GM21360 (cell line): ENCODE results near the gene ADGRA1.
"Not testable (repeated sequence)": the region's sequence is repeated elsewhere in the genome, so short reads cannot be mapped to it uniquely, and the experiment has no call there.

ENCODE experiments used
- ATAC-seq: cut with Tn5 transposase; IDR thresholded peaks from one replicate; pipeline ENCODE4 v1.9.1; 2021; ENCODE audit warnings: mild to moderate bottlenecking, moderate library complexity; ENCODE audit not compliant: unreplicated experiment

The ADGRA1 gene, protein sequence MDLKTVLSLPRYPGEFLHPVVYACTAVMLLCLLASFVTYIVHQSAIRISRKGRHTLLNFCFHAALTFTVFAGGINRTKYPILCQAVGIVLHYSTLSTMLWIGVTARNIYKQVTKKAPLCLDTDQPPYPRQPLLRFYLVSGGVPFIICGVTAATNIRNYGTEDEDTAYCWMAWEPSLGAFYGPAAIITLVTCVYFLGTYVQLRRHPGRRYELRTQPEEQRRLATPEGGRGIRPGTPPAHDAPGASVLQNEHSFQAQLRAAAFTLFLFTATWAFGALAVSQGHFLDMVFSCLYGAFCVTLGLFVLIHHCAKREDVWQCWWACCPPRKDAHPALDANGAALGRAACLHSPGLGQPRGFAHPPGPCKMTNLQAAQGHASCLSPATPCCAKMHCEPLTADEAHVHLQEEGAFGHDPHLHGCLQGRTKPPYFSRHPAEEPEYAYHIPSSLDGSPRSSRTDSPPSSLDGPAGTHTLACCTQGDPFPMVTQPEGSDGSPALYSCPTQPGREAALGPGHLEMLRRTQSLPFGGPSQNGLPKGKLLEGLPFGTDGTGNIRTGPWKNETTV

DNA sequence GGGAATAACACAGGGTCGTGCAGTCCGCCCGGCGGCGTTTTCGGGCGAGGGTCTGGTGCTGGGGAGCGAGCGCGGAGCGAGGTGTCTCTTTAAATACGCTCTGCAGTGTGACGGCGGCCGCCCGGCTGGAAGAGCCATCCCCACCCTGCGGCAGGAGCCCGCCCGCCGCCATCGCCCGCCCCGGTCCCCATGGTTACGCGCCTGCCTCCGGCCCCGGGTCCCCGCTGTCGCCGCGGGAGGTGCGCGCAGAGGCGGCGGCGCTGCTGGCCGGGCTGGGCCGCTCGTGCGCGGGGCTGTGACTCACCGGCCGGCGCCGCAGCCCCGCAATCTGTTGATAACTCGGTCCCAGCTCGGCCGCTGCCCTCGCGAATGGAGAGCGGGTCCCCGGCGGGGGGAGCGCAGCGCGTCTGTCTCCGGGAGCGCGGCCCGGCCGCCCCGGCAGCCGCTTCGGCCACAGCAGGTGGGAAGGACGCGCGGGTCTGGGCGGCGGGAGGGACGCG, at the start of gene ADGRA1:
TSS of gene ADGRA1 (plus strand) at position 246 of the 500 bp plus-strand sequence. CDS start 986 bp downstream, outside the sequence.
- no peak for ATAC-seq

DNA sequence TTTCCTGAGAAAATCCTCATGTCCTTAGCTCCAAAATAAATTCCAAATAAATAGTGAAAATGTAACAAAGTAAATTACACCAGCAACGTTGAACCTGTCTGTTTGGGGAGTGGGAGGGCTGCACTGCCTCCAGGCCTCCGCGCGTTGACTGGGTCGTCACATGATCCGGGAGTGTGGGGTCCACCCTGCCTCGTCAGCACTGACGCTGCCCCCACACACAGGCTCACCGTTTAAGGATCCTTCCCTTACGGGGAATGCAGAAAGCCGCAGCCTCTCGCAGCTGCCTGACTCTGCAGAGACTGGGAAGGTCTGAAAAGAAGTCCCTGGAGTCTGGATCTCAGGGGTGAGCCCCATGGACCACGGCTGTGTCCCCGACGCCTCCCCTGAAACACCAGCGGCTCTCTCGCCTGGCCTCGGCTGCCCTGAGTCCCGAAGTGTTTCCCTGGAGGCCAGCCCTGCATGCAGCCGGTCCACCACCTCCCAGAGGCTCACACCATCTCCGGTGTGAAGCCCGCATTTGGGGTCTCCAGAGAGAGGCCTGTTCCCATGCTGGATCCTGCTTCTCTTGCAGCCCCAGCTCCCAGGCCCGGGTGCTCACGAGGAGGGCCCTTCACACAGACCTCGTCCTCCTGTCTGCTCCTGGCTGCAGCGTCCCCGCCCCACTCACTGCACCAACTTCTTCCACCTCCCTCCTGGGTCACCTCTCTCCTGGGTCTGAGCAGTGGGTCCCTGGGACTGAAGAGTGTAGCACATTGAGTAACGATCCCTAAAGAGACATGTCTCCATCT, 49.5 kb upstream of the ADGRA1 start:
- no peak for ATAC-seq

DNA sequence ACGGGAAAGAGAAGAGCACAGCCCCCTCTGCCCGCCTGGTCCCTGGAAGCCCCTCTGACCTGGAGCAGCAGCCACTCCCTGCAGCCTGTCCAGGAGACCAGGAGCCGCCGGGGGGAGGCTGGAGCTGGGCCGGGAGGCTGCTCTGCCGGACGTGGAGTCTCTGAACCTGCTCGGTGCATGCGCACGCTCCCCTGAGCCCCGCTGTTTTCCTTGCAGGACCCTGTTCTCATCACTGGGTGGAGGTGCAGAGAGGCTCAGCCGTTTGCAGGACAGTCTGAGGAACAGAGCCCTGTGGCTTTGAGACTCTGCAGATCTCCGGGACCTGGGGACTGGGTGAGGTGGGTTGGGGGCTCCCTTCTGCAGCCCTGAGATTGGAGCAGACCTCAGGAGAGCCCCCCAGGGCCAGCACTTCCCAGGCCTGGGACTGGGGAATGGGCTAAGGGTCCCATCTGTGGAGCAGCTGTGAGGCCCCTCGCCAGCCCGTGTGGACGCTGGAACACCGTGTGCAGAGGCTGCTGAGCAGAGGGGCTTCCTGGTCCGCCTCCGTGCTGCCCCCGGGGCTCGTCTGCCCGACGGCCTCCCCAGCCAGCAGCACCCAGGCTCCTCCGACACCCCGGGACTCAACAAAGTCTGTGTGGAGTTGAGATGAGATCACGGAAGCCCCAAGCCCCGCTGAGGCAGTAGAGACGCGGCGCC, 48.5 kb upstream of the ADGRA1 start:
- ATAC-seq, result no peak

DNA sequence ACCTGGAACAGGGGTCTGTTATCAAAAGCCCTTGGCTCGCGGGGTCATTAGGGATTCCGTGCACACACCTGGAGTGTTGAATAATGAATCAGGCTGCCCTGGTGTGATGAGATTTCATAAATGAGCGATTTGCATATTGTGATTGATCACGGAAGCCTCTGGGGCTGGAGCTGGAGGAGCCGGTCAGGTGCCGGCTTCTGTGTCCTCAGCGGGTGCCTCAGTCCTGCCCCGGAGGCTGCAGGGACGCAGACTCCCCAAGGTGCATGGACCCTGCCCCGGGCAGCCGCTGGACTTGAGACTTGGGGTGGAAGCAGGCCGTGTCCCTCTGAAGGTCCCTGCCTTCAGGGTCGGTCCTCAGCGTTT, 47.9 kb upstream of the ADGRA1 start:
- no peak for ATAC-seq

DNA sequence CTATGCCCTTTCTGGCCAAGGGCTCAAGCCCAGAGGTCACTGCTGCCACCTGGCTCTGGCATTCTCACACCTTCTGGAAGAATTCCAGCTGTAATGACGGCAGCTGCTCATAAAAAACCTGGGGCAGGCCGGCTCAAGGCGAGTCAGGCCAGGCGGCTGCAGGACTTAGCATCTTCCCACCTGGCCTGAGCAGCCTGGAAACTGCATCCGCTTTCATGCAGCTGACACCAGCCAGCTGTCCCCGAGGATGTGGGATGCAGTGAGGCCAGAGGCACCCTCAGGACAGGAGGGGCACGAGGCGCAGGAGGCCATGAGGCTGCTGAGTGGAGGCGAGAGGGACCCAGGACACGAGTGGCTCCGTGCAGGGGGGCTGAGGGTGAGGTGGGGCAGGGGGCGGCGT, 47.5 kb upstream of the ADGRA1 start:
- no peak for ATAC-seq

DNA sequence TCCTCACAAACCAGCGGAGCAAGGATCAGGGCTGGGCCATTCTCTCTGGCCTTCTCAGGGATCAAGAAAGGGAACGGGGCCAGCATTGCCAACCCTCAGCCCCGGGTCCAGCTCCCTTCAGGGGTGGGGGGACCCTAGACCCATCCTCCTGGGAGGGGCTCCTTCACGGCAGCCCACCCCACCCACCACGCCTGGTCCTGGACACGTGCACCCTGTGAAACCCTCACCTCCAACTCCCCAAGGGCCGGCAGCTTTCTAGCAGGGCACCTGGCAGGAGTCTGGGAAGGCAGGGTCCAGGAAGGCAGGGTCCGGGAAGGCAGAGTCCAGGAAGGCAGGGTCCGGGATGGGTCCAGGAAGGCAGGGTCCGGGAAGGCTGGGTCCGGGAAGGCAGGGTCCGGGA, 46.6 kb upstream of the ADGRA1 start:
- ATAC-seq, result no peak

DNA sequence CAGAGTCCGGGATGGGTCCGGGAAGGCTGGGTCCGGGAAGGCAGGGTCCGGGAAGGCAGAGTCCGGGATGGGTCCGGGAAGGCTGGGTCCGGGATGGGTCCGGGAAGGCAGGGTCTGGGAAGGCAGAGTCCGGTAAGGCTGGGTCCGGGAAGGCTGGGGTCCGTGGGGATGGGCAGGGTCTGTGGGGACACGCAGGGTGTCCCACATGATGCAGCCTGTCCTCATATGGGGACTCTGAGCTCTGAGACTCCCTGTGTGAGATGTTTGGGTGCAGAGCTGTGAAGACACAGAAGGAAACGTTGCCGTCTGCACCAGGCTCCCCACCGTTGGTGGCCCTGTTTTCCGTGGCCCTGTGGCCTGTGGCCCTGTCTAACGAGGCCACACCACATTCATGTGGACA, 45.7 kb upstream of the ADGRA1 start:
- ATAC-seq, result no peak

DNA sequence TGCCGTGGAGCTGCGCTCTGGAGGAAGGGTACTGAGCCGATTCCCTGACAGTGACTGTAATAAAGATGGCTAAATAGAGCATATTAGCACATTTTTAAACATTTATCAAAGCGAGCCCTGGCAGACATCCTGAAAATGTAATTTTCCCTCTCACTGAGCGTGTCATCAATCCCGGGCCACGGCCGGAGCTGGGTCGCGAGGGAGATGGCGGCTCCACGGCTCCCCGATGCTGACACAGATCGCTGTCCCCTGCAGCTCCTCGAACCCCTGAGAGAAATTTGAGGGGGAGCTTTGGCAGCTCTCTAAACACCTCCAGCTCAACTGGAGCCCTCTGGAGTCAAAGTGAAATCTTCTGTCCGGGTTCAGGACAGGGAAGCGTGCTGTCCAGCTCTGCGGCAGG, 44.9 kb upstream of the ADGRA1 start:
- ATAC-seq, result no peak

DNA sequence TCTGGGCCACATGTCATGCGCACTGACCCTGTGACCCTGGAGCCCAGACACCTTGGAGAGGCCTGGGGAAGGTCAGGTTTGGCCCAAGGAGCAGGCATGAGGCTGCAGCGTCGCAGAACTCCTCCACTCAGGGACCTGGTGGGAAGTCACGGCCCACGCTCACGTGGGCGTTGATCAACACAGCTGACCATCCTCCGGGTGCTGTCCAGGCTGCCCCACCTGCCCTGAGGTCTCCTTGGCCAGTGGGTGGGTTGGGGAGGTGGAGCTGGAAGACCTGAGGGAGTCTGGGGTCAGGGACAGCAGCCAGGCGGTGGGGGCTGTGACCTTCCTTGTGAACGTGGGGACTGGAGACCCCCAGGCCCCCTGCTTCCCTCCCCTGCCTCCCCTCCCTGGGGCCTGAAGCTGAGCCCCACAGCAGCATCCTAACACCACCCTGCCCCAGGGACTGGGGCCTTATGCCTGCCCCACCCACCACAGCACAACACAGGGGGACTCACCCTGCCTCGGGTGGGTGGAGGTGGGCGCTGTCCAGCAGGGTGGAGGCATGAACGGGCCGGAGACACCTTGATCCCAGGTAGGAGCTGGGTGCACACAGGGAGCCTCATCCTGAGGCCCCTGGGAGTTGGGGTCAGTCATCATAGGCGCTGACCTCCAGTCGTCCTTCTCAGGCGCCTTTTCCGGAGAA, 44.0 kb upstream of the ADGRA1 start:
- no peak for ATAC-seq

DNA sequence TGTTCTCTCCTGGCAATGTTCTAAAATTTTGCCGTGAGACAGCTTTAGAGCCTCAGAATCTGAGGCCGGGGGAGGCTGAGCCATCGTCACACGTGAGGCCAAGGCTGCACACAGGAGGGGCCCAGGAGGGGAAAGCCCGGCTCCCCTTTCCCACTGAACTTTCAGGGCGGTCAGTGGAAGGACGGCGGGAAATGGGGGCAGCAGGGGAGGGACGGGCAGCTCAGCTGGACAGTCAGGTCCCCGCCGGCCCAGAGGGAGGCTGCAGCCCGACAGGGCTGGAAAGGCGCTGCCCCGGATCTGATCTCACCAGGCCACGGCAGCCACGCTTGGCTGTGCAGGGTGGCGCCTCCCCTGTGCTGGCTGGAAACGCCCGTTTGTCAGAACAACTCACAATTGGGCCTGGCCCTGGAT, 43.3 kb upstream of the ADGRA1 start:
- no peak for ATAC-seq

DNA sequence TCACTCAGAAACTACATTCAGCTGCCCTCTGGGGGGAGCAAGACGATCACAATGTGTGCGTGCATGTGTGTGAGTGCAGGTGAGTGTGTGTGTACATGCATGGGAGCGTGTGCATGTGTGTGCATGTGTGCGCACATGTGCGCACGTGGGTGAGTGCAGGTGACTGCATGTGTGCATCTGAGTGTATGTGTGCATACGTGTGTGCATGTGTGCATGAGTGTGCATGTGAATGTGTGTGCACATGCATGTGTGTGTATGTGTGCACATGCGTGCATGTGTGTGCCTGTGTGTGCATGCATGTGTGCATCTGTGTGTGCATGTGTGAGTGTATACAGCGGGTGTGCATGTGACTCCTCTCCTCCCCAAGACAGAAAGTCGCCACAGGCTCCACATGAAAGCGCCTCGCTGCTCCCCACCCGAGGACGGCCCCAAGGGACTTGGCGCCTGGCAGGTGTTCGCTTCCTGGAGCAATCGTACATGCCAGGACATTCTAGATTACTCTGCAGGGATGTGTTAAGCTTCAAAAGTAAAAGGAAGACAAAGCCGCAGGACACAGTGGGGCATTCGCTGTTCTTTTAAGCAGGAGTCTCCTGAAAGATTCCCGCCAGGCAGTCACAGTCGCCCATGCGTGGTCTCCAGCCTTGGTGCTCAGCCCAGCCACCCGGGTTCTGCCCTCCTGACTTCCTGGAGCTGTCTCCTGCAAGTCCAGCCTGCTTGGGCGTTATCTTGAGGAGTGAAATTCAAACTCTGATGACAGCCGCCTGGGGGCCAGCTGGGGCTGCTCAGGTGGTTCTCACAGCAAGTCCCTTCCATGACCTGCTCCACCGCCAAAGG, 42.0 kb upstream of the ADGRA1 start:
- no peak for ATAC-seq

DNA sequence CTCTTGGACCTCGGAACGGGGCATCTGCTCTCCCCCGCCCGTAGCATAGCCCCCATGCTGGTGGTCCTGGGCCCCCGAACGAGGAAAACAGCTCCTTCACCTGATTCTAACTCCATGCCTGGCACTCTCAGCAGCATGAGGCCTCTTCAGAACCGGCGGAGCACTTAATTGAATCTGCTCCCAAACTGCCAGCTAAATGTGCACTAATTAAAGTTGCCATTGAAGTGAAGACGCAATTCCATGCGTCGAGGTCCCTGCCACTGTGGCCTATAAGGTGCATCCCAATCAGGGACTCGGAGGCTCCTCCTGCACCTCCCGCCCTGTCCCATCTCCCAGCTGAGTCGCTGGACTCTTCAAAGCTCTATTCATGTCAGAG, 41.3 kb upstream of the ADGRA1 start:
- ATAC-seq, result no peak

DNA sequence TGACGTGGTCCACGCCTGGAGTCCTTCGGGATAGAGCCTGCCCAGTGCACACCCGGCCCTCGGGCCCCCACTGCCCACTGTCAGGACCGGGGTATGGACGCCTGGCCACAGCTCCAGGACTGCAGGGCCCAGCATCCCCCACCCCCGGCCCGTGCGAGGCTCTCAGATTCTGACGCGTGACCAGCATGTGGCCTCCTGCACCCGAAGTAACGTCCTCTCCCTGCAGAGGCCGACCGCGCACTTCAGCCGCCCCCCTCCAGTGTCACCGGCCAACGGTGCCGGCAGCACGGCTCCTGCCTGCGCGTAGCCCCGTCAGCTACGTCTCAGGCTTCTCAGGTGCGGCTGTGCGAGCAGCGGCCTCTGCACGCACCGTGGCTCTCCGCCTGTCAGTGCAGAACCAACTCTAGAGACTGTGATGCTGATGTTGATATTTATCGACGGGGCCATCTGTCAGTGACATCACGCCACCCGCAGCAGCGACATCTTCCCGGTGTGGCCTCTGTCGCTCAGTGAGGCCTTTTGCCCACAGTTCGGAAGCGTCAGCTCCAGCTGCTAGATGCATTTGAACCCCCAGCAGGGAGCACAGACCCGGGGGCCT, 40.1 kb upstream of the ADGRA1 start:
- no peak for ATAC-seq

DNA sequence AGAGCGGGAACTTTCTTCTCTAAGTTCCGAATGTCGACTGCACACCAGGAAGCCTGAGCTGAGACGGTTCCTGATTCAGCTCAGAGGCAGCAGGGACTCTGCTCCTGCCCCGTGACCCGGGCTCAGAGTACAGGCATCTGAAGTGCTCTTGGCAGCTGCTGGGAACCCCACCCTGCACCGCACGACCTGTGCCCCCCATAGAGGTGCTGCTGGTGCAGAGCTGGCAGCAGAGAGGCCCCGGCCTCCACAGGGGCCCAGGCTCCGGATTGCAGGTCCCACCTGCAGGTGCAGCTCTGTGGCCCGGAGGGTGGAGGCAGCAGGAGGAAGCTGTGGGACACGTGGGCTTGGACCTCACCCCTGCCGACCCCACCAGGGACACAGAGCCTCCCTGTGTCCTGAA, 39.5 kb upstream of the ADGRA1 start:
- ATAC-seq, result no peak

DNA sequence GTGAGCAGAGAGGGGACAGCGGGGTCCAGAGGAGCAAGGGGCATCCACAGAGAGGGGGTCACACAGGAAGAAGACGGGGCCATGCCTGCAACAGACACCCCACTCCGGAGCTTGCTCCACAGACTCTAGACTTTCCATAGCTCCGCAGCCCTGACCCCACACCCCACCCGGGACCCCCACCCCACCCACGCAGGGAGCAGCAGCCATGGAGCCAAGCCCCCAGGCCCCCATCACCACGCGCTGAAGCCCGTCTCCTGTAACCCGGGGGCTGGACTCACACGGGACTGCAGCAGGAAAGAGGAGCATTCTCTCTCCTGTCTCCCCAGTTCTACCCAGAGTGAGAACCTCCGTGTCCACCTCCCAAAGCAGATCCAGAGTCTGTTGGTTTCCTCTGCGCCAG, 38.8 kb upstream of the ADGRA1 start:
- no peak for ATAC-seq

DNA sequence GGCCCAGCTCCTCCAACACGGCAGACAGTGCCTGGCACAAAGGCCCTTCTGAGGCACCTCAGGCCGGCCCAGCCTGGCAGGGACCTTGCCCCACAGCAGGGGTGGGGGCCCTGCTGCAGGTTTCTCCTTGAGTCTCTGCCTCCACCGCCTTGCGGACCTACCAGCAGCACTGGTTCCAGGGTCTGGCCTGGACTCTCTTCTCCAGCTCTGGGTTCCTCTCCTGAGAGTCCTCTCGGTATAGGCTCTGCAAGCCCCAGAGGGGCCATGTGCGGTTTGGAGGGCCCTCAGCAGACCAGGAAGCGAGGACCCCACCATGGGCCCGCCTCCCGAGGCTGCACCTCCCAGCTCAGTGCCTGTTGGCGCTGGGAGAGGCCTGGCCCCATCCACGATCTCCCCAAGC, 38.1 kb upstream of the ADGRA1 start:
- ATAC-seq, result no peak

DNA sequence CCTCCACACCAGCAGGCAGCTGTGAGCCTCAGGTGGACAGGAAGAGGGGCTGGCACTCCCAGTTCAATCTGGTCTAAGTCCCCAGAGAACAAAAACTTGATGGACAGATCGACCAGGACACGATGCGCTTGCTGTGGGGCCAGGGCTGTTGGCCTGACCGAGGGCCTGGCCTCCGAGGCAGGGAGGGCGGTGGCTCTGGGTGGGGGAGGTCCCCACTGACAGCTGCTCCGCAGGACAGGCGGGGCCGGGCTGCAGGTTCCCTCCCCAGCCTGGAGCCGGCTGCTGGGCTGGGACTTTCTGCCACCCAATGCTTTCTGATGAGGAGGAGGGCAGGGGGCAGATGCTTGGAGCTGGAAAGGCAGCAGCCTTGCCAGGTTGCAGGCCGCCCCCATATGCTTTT, 37.4 kb upstream of the ADGRA1 start:
- no peak for ATAC-seq

DNA sequence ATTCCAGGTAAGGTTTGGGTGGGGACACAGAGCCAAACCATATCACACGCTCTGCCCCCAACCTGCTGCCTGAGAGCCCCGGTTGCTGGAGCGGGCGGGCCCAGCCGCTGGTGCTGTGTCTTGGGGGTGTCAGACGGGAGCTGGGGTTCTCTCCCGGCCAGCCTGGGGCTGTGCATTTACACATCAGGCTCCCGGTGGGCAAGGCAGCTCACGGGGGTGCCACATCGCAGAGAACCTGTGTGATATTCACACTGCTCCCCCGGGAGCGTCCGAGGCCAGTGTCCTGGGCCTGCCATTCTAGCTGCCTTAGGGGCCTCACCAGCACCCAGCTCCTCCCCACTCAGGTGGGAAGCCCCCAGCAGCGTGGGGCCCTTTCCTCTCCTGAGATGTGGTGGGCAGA, 35.6 kb upstream of the ADGRA1 start:
- ATAC-seq, result no peak

DNA sequence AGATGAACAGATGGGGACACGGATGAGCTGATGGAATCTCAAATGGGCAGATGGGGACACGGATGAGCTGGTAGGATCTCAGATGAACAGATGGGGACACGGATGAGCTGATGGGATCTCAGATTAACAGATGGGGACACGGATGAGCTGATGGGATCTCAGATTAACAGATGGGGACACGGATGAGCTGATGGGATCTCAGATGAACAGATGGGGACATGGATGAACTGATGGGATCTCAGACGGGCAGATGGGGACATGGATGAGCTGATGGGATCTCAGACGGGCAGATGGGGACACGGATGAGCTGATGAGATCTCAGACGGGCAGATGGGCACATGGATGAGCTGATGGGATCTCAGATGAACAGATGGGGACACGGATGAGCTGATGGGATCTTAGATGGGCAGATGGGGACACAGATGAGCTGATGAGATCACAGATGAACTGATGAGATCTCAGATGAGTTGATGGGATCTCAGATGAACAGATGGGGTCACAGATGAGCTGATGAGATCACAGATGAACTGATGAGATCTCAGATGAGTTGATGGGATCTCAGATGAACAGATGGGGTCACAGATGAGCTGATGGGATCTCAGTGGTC, 34.1 kb upstream of the ADGRA1 start:
- not testable (repeated sequence) for ATAC-seq
